GM19468 (cell line): ENCODE measurements around the gene CES1.
A peak's percentile ranks its signal among the peaks of the same experiment; 100 is the strongest.
"Not testable (repeated sequence)": the region's sequence is repeated elsewhere in the genome, so short reads cannot be mapped to it uniquely, and the experiment has no call there.

Source experiments
- ATAC-seq: cut with Tn5 transposase; IDR thresholded peaks from one replicate; pipeline ENCODE4 v1.9.1; 2021; ENCODE audit warnings: mild to moderate bottlenecking, moderate library complexity, moderate number of reproducible peaks; ENCODE audit not compliant: unreplicated experiment; ENCODE audit errors: extremely low read depth

The CES1 gene

GRCh38 chr16:55834049-55834448 is 1.2 kb upstream of the CES1 start:
- peak; percentile 66 for ATAC-seq

DNA sequence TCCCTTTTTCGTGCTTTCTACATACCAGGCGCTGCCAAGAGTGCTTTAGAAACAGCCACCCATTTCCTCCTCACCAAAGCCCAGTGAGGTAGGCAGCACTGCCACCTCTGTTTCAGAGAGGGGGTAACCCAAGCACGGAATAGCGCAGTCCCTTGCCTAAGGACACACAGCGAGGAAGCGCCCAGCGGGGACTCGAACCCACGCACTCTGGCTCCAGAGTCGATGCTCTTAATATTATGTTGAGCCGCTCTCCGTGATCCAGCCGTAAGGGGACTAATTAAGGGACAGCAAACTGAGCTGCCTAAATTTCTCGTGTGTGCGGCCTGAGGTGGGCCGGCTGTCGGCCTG is 497 bp downstream of the CES1 start:
- ATAC-seq: no peak

DNA sequence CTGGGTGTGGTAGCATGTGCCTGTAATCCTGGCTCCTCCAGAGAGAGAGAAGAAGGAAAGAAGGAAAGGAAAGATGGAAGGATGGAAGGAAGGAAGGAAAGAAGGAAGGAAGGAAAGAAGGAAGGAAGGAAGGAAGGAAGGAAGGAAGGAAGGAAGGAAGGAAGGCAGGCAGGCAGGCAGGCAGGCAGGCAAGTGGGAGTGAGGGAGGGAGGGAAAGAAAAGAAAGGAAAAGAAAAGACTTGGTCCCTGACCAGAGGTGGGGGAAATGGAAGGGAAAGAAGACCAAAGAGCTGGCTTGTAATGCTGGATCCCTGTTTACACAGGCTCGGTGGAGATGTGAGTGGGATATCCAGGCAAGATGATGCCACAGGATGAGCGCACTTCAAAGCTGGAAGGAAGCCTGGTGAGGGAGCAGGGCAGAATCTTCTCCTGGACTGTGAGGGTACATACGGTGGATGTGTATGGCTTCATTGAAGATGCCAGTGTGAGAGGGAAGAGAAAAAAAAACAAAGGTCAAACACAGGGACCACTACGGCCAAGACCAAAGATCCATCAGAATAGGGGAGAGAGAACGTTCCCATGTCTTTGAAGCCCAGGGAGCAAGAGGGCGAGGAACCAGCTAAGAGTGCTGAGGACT is 2.1 kb downstream of the CES1 start:
- ATAC-seq: no peak

DNA sequence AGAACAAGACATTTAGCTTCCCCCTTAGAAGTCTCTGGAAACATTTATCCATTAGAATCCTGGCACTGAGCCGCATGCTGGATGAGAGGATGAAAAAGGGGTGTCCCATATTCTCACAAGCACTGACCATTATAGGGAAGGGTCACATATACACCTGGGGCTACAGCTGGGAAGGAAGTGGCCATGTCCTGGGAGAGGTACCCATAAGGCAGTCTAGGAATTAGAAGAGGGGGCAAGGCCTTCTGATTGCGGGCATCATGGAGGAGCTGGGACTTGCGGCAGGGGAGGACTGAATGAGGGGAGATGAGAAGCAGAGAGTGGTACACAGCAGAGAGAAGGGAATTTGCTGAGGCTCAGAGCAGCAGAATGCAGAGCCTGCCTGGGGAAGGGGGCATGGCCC is 3.7 kb downstream of the CES1 start:
- not testable (repeated sequence) for ATAC-seq

GRCh38 chr16:55828680-55829079 is 4.2 kb downstream of the CES1 start:
- ATAC-seq: no peak

DNA sequence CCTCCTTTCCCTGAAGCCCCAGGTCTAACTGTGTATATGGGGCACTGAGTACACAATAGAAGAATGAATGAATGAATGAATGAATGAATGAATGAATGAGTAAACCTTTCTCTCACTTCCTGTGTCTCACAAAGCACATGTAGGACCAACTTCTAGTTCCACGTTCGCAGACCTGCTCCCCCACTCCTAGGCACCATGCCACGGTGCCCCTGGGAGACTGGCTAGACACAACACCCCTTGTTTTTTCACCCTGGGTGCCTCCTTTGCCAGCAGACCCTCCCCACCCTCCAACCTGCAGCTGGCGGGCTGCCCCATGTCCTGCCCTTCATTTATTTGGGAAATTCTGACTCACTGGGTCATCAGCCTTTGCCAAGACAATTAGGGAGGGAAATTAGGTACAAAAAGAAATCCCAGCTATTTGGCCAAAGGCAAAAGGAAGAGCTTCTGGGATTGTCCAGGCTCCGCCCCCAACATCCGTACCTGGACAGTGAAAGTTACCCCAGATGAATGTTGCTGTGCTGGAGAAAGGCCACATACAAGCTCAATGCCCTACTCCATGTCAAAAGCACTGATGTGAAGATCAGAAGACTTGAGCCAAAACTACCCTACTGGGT is 7.7 kb downstream of the CES1 start:
- no peak for ATAC-seq

- ATAC-seq: no peak
Observed at GRCh38 chr16:55824473-55825000, 8.4 kb downstream of the CES1 start.

DNA sequence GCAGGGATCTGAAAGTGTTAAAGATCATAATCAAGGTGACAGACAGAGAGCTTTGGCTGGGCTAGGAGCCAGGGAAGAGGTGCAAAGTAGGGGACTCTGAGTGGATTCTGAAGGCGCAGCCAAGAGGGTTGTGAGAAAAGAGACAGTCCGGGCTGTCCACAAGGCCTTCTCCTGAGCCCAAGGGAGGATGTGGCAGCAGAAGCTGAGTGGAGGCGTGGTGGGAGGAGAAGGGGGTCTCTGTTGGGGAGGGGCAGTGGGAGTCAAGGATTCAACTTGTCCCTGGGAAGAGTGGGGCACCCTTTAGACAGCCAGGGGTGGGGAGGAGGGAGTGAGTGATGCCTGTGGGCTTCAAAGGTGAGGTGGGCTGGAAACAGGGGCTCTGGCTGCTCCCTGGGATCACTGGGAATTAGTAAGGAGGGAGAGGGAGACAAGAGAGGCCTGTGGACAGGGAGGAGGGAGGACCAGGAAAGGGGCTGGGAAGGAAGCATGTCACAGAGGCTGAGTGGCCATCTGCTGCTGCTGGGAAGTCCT is 10.6 kb downstream of the CES1 start:
- no peak for ATAC-seq

GRCh38 chr16:55821210-55821609 is 11.7 kb downstream of the CES1 start:
- ATAC-seq: no peak

GRCh38 chr16:55820615-55821014 is 12.3 kb downstream of the CES1 start:
- ATAC-seq: no peak

- ATAC-seq: no peak
Observed at GRCh38 chr16:55817236-55817912, 15.5 kb downstream of the CES1 start.

DNA sequence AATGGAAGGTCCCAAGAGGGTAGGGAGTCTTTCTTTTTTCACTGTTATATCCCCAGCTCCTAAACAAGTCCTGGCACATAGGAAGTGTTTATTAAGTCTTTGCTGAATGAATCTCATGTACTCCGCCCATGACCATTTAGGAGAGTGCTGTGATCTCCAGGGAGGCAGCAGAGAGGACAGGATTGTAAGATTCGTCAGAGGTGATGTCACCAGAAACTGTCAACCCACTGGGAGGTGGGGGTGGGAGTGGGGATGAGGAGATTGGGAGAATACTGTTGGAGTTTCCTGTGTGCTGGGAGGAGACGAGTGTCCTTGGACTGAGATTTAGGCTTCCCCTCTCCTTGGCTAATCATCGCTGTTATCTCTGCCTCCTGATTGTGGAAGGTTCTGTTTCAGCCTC is 16.7 kb downstream of the CES1 start:
- ATAC-seq: not testable (repeated sequence)

GRCh38 chr16:55815320-55815719 is 17.6 kb downstream of the CES1 start:
- no peak for ATAC-seq

DNA sequence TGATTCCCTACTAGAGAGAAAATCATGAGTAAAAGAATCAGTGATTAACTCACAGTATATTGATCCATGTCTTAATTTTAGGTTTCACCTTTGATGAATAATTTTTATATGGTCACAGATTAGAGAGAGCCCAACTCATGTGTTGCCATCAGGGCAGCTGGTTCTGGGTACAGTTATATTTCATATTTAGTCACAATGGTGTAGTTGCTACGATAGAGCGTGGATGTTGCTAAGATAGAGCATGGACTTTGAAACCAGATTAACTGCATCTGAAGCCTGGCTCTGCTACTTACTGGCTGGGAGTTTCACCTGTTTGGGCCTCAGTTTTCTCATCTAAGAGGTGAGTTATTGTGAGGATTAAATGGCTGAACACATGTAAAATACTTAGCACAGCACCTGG is 18.7 kb downstream of the CES1 start:
- ATAC-seq: not testable (repeated sequence)

DNA sequence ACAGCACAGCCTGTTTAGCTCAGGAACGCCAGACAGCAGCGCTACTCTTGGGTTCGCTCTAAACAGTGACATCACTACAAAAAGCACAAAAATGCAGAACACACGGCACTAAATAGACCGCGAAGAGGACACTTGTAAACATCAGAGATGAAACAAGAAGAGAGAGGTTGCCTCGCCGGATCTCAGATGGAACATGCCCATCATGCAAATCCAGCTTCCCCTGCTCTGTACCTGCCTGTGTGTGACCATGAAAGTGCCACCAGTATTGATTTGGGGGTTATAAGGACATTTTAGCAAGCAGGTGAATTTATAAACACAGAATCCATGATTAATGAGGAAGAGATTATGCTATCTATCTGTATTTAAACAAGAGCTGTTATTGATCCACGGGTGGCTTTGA is 19.2 kb downstream of the CES1 start:
- ATAC-seq: not testable (repeated sequence)

DNA sequence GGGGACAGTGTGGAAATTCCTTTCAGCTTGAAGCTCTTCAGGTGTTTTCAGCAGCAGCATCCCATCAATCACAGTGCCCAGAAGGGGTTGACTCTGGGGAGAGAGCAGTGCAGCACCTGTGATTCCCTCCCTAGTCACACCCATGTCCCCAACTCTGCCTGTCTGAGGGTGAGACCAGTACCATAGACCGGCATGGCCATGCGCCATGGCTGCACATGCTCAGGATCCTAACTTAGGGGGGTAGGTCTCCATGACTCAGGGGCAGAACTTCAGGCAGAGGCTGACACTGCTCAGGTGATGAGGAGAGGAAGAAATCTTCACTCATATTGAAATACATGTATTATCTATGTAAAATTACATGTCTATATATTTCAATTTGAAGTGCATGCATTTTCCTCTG is 19.9 kb downstream of the CES1 start:
- ATAC-seq: no peak

DNA sequence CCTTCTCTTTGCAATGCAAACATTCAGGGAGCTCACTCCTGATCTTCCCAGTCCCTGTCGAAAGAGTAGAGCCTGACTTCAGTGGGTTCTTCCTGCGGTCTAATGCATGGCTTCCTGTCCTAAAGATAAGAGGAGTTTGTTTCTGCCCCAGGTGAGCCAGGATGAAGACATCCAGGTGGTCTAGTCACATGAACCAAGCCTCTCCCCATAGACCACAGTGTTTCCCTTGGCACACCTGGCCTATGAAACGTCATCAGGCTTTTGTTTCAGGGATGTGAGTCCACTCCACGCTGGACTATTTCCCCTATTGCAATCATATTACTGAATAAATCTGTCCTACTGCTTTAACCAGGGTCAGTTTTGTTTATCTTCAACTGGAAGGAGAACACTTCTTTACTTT is 21.1 kb downstream of the CES1 start:
- no peak for ATAC-seq

GRCh38 chr16:55810451-55810961 is 22.4 kb downstream of the CES1 start:
- ATAC-seq: no peak

GRCh38 chr16:55809851-55810250 is 23.0 kb downstream of the CES1 start:
- no peak for ATAC-seq

DNA sequence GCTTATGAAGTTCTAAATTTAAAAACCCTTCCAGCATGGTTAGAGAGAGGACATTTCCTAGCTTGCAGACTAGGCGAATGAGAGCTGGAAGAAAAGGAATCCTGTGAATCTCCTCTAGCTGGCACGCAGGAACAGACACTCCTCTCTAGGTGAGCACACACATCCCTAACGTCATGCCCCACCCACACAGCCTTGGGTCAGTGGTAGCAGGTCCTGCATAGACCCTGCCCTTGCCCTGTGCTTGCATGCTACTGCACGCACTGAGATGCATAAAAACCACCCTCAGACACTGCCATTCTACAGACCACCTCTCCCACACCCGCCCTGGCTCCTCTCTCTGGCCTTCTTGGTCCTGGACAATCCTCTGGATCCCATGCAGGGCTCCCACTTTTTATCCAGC is 23.5 kb downstream of the CES1 start:
- ATAC-seq: no peak

- ATAC-seq: not testable (repeated sequence)
Observed at GRCh38 chr16:55808286-55808685, 24.6 kb downstream of the CES1 start.
